HuH-7 (cell line): ENCODE measurements around the gene COL4A1.

ENCODE experiments used
- DNase-seq: peaks from one replicate; pipeline ENCODE4 v3.0.0; 2011; ENCODE audit warnings: low spot score

Gene COL4A1

DNA sequence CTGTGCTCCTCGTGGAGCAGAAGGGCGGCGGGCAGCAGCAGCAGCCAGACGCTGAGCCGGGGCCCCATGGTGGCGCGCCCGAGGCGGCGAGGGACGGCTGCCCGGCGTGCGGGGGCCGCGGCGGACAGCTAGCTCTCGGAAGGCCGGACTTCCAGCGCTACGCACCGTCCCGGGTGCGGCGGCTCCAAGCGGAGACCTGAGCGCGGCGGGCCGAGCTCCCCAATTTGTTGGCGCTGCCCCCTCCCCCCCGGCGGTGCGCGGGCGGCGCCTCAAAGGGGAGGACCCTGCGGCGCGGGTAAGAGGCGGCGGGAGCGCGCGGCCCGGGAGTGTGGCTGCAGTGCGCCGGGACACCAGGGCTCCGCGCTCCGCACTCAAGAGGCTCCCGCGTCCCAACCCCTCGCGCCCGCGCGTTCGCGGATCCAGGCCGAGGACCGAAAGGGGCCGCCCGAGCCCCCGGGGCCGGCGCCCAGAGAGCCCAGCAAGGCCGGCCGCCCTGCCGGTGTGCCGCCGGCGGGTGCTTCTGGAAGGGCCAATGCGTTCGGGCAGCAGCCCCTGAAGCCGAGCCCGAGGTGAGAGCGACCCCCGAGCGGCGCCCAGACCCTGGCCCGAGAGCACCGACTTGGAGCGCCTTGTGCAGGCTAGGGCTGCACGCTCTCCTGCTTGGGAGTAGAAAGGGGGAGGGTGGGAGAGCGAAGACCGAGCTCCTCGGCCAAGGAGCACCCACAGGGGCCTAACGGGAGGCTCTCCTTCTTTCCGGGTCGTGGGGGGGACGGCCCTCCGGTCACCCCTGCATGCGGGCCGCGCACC, at the start of gene COL4A1, which contains the start of gene COL4A2:
Gene COL4A1, minus strand, starts transcription at position 198 of the 807 bp plus-strand sequence. Its CDS starts 130 bp downstream, at position 68.
Gene COL4A2, plus strand, starts transcription at position 325 of the 807 bp plus-strand sequence. CDS start 620 bp downstream, outside the sequence.
- DNase-seq: no peak

DNA sequence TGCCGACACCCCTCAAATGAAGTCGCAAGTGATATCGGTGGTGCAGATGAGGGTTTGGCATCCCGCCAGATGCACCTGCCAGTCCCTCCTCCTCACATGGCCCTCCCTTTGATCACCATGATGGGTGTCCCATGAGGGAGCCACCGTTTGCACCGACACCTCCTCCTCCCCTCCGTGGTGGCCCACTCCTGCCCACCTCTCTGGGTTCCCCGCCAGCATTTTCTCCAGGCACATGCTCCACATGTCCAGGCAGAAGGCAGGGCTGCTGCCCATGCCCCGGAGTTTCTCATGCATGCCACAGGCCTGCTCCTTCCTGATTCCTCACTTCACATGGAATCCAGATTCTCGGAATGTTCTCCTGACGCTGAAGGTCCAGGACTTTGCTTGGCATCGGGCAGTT, 49.4 kb upstream of the COL4A1 start:
- DNase-seq: no peak

DNA sequence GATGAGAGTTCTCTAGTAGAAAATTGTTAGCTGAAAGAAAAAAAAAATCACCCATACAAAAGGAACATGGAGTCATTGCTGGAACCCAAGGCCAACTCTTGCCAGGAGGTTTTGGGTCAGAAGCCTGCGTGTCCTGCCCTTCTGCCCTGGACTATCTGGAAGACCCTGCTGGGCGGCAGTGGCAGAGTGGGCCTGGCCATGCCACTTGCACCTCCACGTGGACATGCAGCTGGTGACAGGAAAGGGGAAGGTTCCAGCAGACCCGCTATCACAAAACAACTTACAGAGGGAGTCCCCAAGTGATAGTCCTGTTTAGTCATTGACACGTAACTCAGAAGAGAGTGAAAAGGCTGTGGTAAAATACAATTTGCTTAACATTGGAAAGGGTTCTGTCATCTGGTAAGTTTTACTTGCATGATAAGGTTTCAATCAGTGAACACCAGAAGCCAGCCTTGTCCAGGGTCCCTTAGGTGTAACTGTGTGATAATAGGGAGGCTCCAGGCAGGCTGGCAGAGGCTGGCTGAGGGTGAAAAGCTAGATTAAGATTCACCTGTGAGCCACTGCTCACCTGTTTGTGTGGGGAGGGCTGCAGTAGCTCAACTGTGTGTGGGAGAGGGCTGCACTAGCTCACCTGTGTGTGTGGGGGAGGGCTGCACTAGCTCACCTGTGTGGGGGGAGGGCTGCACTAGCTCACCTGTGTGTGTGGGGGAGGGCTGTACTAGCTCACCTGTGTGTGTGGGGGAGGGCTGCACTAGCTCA, 47.9 kb upstream of the COL4A1 start:
- no peak for DNase-seq

DNA sequence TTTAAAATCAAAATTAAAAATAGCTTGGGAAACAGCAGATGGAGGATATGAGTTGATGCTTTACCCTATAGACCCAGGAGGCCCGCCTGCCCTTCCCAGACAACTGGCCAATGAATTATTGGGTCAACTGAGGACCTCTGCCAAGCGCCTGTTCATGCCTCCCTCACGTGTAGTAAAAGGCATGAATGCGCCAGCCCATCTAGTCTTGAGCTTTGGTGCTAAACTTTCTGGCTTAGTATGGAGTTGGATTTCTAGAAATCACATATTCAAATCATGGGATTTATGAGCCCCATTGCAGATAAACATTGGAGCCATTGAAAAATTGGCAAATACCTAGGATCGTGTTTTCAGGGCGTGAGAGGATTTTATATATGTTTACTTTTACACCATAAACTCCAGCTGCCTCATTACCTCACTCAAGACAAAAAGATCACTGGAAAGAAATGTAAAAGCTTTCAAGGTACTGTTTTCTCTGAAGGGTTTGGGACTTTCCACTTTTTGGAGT, 47.2 kb upstream of the COL4A1 start:
- no peak for DNase-seq

DNA sequence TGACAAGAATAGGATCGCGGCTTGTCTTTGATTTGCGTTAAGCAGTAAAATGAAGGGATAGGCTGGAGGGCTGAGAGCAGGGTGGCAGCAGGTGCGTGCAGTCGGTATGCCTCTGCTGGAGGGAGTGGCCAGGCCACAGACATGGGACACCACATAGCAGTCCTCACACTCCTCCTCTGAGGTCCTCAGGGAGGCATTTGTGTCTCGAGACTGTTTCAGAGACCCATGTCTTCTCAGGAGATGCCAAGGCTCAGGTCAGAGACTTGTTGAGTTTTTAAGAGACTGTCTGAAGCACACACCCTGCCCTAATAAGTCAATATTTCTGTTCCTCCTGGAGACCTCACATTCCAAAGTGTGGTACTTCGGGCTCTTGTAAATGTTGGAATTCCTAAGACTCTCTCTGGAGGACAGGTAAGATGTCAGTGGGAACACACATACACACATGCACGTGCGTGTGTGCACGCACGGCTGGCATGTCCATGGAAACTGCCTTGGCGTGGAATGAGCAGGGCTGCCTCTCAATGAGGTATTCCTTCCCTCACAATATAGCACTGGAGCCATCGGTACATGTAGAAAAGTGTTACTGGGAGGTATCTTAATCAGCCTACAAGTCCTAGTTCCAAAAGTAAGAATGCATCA, 46.5 kb upstream of the COL4A1 start:
- no peak for DNase-seq

DNA sequence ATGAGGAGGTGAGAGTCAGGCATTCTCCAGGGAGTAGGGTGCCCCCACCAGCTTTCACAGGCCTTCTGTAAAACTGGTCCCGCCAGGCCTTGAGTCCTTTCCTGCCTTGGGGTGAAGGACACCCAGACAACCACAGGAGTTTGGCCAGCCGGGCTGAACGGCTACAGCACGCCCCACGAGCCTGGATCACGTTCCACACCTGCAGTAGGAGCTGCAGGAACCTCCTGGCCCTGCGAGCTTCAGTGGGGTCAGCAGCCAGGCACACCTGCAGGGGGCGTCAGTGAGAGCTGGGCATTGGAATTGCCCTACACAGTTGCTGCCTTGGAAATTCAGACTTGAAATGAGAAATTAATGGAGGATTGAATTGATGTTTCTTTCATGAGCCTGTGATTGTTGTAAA, 45.8 kb upstream of the COL4A1 start:
- DNase-seq: no peak

DNA sequence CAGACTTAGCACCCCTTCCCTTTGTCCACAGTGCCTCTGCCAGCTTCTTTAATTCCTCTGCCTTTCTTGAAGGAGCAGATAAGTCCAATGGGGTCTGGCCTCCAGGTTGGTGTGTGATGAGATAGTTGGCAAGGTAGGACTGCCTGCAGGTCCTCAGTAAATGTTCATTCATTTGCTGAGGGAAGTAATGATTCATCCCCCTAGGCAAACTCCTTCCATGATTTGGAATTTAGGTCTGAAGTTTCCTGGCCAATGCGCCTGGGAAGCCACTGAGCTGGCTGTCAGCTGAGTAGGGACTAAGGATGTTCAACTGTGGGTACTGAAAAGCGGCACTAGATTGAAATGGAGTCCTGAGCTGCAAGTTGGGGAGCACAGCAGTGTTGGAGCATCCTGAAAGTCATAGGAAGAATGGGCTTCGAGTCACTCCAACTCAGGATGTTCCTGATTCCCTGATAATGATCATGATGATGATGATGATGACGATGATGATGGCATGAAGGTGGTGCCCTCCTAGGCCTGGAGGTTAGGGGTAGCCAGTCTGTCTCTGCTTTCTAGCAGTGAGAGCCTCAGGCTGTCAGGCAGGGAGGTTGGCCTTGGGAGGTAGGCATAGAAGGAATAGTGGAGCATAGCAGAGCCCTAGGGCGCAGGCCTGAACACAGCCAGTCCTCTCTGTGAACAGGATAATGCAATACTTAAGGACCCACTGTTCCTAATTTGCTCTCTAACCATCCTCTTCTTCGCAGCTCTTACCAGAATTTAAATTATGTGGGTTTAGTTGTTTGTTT, 44.9 kb upstream of the COL4A1 start:
- no peak for DNase-seq

DNA sequence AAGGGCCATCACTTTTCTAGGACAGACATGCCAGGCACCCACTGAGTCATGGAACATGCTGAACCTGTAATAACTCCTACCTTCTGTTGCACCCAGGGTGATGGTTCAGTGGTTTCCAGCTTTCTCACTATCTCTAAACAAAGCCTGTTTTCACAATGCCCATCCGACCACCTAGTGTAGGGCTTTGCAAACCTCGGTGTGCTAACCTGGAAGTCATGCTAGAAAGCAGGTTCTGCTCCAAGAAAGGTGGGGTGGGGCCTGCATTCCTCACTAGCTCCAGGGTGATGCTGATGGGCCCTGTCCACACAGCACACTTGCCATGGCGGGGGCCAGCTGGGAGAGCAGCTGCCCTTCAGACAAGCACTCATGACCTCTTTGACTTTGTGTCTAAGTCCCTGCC, 43.6 kb upstream of the COL4A1 start:
- no peak for DNase-seq

DNA sequence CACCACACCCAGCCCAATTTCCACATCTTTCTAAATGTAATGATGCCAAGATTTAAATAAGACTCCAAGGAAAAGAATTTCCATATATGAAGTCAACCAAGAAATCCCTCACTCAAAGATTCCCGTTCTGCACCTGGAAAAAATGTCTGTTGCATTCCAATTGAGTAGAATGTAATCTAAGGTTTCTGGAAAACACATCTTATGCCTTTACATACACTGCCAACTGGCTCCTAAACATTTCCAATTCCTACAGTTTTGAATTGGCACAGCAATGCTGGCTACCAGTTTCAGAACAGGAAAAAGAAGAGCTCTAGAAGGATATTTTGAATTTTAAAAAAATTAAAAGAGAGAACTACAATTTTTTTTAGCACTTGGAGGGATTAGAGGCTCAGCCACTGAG, 43.1 kb upstream of the COL4A1 start:
- no peak for DNase-seq

DNA sequence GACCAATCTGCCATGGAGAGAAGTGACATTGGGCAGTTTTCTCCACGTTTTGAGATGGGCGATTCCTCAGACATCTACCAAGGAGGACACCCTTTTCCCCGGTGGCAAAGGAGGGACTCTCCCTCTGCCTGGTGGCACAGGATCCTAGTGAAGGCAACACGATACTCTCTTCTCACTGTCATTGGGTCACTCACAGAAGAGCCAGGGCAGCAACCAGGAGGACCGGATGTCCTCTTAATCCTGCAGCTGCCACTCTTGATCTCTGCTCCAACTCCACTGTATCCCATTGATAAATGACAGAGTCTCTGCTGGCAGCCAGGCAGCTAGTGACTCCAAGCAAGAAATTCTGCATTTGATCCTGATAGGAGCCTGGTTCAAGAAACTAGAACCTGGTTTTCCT, 42.3 kb upstream of the COL4A1 start:
- no peak for DNase-seq

DNA sequence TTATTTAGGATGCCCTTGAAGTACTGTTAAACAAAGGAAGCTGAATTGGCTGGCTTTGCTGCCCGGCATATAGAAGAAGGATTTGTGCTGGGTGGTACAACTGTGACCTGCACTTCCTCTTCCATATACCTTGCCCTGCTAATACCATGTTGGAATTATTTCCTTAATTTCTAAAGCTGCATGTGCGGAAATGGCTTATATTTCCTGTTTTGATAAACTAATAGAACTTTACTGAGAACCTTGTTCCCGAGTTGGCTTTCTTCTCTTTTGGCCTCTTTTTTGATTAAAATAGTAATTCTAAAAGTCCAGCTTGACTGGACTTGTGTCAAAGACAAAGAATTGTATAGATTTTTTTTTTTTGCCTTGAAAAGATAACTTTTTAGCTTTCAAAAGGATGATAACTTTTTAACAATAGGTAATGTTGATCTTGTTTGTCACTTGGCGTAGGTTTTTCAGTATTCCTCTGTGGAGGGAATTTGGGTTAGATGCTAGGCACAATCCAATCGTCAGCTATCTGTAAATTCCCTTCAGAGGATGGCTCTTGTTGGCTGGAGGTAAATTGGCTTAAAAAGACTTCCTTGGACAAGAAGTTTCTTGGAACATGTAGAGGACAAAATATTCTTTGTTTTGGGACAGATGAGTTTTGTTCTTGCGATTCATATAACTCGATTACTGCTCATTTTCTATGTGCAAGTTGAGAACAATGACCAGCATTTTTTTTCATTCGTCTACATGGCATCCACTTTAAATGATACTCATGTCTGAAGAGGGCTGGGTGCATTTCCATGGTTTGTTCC, 41.5 kb upstream of the COL4A1 start:
- DNase-seq: no peak

DNA sequence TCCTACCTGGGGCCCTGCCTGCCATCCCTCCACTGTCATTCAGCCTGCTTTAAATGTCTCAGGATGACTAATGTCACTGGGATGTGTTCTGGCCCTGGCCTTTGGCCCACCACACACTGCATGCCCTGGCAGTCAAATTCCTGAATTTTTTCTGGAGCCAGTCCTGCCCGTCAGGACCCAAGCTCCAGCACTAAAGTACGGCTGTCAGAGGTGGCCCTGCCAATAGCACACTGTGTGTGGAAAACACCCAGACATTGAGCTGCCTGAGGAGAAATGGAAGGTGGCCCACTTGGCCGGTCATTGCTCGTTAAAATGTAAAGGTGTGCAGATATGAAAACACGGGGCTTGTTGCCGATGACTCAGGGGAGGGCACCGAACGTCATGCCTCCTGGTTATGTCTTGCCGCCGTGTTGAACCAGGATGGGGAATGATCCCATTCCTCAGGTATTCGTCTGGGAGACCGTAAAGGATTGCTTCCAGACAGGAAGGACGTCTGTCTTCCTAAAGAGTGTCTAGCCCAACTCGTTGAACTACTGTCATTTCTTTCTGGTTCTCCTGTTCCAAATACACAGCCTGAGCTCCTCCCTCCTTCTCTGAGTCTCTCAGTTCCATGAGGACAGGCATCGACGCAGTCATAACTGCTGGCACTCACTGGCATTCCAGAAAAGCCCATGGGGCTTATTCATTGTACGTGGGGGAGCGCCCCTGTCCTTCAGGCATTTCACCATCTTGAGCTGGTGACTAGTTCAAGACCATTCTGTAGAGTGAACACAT, 40.8 kb upstream of the COL4A1 start:
- no peak for DNase-seq

DNA sequence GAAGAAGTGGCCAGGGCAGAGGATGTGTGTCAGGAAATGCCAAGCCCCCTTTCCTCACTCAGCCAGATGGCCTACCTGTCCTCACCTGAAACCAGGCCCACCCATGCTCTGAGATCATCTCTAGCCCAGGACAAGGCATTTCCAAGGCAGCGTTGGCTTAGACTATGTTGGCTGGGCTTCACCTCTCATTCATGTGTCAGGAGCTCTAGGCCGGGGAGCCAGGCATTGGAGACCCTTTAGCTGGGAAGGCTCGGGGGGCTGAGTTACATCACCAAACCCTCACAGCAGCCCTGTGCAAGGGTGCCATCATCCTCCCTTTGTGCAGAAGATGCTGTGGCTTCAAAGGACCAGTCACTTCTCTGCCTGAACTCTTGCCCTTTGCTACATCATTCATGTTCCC, 40.1 kb upstream of the COL4A1 start:
- DNase-seq: no peak

DNA sequence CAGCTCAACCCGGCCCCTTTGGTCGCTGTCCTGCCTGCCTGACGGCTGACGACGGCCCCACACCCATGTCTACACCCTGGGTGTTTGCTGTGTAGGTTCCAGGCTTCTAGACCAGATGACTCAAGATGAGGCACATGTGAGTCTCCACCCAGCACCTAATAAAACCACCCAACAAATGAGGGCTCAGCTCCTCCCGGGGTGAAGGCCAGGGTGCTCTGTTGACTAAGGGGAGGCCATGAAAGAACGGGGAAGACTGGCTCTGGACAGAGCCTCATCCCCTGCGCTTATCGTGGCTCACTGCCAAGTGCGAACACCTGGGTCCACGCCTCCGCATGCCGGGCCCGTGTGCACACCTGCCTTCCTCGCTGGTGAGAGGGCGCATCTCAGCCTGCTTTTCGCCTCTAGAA, 39.7 kb upstream of the COL4A1 start:
- DNase-seq: no peak

DNA sequence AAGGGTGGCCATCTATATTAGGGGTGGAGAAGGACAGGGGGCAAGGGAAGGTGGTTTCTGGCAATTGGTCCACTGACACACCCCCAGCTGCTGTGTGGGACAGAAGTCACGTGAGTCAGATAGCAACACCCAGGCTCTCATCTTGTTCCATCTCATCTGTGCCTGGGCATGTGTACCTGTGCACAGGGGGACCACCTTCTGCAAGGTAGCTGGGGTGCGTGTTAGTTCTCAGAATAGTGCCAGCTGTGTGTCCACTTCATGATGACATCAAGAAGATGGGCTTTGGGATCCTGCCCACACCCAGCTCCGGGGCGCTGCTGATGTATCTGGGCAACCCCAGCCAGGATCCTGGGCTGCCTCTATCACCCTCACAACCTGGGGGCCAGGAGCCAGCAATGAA, 38.7 kb upstream of the COL4A1 start:
- no peak for DNase-seq

DNA sequence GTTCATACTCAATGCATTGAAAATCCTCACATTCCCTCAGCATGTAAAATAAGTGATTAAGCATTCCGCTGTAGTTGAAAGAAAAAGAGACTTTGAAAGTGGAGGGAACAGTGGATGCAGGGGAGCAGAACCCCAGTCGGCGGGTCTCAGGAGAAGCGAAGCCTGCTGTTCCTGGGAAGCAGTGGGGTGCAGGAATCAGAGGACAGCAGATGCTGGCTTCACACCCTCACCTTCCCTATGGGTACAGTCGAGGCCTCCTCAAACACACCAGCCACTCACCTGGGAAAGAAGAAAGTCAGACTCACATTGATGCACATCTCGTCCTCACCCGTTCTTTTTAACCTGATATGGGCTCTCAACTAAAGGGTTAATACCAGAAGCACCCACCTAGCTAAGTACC, 38.3 kb upstream of the COL4A1 start:
- no peak for DNase-seq

DNA sequence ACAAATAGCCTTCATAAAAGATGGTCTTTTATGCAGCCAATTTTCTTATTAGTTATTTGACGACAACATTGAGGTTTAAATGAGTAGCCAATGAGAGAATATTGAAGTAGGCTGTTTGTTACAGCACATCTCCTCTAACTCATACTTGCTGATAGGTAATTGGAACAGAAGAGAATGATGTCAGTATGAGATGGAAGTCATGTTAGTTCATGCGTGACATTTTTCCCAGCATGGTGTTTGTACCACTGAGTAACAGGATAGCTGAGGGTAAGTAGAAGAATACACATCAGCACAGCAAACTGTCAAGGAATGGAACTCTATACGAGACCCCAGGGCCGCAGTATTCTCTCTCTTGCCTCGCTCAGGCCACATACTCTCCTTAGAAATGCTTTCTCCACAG, 37.4 kb upstream of the COL4A1 start:
- DNase-seq: no peak

DNA sequence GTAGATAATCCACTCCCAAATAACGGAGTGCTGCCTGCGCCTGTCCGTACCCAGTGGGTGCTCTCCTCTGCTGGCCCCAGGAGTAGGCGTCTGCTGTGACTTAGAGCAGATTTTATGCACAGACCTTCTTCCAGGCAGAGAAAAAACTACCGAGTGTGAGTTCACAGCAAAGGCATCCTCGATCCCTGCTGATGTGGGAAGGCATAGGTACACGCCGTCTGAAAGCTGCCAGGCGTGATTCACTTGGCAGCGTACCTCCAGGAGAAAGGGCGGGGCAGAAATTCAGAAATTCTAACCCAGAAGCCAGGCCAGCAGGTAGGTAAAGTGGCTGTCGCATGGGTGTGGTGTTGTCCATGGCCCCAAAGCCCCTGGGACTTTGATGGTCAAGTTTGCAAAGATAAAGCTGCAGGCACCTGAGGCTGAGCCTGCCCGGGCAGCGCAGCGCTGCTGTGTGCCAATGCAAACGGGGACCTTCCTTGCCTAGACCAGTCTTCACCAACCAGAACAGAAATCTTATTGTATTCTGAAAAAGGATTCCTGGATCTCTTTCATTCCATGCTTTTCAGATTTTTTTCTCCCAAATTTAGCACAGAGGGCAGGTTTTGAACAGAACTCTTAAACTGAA, 36.4 kb upstream of the COL4A1 start:
- no peak for DNase-seq

DNA sequence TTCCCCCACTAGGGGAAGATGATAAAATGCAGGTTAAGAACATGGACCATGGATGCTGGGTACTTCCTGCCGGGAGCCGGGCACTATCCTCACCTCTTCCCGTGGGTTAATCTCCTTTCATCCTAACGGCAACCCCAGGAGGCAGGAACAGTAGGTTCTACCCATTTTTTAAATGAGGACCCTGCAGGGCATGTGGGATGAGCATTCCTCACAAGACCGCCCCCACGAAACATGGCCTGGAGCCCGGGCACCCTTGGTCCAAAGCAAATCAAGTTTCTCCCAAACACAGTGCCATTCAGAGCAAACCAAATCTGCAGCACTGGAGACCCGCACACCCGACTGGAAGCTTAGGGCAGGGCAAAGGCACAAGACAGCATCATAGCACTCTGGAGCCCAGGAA, 35.5 kb upstream of the COL4A1 start:
- no peak for DNase-seq
